WERI-Rb-1 (cell line): Measurements from ENCODE around the gene ZDHHC5.
A peak's percentile ranks its signal among the peaks of the same experiment; 100 is the strongest.

Experiments used
- DNase-seq: peaks from one replicate; pipeline ENCODE4 v3.0.0-alpha.2; 2020
- H3K27ac ChIP-seq: fragments of 250-450 bp; sonication (Bioruptor Pico); 2 replicates; pipeline ENCODE4 v1.5.1; 2020; ENCODE audit warnings: mild to moderate bottlenecking, moderate library complexity
- H3K27me3 ChIP-seq: fragments of 250-450 bp; sonication (Bioruptor Pico); 2 replicates; pipeline ENCODE4 v1.5.1; 2021; ENCODE audit warnings: mild to moderate bottlenecking, low read depth, moderate library complexity; ENCODE audit not compliant: insufficient read depth, severe bottlenecking
- H3K36me3 ChIP-seq: fragments of 250-450 bp; sonication (Bioruptor Pico); 2 replicates; pipeline ENCODE4 v1.5.1; 2020; ENCODE audit warnings: mild to moderate bottlenecking, moderate library complexity
- H3K4me3 ChIP-seq: 2 replicates; pipeline ENCODE4 v1.5.1; 2011; ENCODE audit warnings: low read depth, mild to moderate bottlenecking, control low read depth, low read length
- H3K9me3 ChIP-seq: fragments of 250-450 bp; sonication (Bioruptor Pico); 2 replicates; pipeline ENCODE4 v1.5.1; 2021; ENCODE audit warnings: mild to moderate bottlenecking, moderate library complexity; ENCODE audit not compliant: severe bottlenecking
- TF ChIP-seq, protein P1 (sequence below): IDR thresholded peaks from 2 replicates; pipeline ENCODE4 v1.5.1; 2011; ENCODE audit warnings: low read depth, mild to moderate bottlenecking, control low read depth, inconsistent platforms, low read length

The ZDHHC5 gene

DNA sequence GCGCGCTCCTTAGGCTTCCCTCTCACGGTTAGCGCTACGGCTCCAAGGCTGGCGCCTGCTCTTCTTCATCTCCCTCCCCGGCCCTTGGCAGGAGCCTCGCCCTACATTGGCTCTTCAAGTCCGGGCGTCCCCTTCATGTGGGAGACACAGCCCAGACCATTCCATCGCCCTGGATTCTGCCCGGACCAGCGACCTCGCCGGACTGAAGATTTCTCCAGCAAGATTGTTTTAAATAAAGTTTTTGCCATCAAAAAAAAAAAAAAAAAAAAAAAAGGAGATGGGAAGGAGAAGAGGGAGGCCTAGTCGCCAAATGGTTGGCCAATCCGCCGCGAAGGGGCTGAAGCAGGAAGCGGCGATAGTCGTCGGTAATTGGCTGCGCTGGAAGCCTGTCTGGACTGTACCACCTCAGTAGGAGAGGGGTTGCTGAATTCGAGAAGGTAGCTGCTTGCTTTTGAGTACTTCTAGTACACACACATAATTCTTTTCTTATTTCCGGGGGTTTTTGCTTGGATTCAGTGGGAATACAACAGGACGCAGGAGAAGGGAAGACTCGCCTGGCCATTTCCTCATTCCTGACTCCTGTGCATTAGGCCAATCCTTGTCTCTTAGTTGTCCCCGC is 688 bp upstream of the ZDHHC5 start:
- TF ChIP-seq, protein P1, sequence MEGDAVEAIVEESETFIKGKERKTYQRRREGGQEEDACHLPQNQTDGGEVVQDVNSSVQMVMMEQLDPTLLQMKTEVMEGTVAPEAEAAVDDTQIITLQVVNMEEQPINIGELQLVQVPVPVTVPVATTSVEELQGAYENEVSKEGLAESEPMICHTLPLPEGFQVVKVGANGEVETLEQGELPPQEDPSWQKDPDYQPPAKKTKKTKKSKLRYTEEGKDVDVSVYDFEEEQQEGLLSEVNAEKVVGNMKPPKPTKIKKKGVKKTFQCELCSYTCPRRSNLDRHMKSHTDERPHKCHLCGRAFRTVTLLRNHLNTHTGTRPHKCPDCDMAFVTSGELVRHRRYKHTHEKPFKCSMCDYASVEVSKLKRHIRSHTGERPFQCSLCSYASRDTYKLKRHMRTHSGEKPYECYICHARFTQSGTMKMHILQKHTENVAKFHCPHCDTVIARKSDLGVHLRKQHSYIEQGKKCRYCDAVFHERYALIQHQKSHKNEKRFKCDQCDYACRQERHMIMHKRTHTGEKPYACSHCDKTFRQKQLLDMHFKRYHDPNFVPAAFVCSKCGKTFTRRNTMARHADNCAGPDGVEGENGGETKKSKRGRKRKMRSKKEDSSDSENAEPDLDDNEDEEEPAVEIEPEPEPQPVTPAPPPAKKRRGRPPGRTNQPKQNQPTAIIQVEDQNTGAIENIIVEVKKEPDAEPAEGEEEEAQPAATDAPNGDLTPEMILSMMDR, result no peak

DNA sequence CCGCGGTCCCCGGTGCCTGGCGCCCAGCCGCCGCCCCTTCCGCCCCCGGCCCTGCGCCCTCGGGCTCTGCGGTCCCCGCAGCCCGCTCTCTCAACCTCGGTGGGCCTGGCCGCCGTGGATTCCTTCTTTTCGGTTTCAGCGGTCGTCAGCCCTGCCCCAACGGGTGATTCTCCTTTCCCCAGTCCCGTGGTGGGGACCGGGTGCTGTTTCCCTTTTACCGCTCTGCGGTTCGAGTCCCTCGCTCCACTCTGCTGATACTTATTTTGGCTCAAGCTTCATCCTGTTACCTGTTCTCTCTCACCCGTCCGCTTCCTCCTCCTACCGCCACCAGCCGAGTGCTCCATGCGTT is 494 bp downstream of the ZDHHC5 start:
- peak overlapping the region; percentile 85 for H3K4me3 ChIP-seq
- H3K27me3 ChIP-seq, result no peaks in the 10 kb centered on the region
- no peaks in the 10 kb centered on the region for H3K9me3 ChIP-seq
- H3K36me3 ChIP-seq, result peaks cover 26% of the 10 kb centered on the region
- DNase-seq, result no peak
- TF ChIP-seq, protein P1, result no peak
- H3K27ac ChIP-seq, result peak overlapping the region; percentile 100

More for the DNA sequence above, 688 bp upstream of the ZDHHC5 start:
- H3K36me3 ChIP-seq, result peaks cover 18% of the 10 kb centered on the region
- DNase-seq, result peak; percentile 96
- no peaks in the 10 kb centered on the region for H3K9me3 ChIP-seq
- H3K27me3 ChIP-seq, result no peaks in the 10 kb centered on the region
- peak overlapping the region; percentile 100 for H3K27ac ChIP-seq
- H3K4me3 ChIP-seq, result peak overlapping the region; percentile 85

DNA sequence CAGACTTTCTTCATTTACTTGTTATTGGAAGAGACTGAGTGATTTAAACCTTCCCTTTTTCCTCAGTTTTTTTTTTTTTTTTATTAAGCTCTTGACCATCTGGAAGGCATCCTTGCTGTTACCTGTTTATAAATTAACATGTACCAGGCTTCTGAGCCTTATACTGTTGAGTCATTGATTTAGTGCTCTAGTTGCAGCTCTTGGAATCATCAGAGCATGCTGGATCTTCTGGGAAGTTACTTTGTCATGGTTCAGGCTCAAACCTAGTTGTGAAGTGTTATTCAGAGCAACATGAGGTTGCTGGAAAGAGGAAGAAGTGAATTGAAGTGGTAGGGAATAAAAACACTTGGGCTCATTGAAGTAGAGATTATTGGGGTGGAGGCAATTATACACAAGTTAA is 6.3 kb downstream of the ZDHHC5 start:
- Histone ChIP-seq H3K36me3 (peaks cover 38% of the 10 kb centered on the region), H3K9me3 (no peaks in the 10 kb centered on the region), H3K27me3 (no peaks in the 10 kb centered on the region), H3K4me3 (no peak overlapping the region), H3K27ac (no peak overlapping the region; the same call in 1 of the 2 replicates)
- TF ChIP-seq, protein P1, result no peak
- DNase-seq, result no peak

DNA sequence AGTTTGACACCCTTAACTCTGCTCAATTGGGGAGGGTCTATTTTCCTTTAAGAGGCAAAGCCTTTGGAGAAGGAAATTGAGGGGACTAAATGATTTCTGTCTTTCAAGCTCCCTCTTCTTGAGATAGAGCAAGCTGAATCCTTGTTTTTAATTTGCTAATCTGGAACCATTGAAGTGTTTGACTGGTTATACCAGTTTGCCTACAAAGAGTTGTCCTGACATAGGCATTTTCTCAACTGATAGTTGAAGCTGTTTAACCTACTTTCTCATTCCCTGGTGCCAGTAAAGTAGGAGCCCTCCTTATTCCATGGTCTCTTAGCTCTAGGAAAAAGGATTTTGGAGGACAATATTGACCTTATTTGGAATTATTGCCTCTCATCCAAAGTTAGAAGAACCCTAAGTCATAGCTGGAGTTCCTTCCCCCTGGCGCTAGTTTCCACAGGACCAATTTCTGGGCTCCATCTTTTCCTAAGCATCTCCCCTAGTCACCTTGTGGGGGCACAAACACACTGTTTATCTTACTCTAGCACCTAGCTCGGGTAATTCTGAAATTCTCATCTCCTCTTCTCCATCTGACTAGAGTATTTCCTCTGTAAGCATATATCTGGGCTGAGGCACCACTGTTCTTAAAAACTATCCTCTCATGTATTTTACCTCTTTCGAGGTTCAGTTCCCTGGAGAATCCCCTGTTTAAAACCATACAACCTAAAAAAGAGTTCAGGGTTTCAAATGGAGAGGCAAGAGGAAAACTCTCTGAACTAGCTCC is 7.4 kb downstream of the ZDHHC5 start:
- TF ChIP-seq, protein P1, result no peak
- Histone ChIP-seq H3K27me3 (no peaks in the 10 kb centered on the region), H3K9me3 (no peaks in the 10 kb centered on the region), H3K27ac (no peak overlapping the region), H3K36me3 (peaks cover 38% of the 10 kb centered on the region), H3K4me3 (no peak overlapping the region)
- no peak for DNase-seq

DNA sequence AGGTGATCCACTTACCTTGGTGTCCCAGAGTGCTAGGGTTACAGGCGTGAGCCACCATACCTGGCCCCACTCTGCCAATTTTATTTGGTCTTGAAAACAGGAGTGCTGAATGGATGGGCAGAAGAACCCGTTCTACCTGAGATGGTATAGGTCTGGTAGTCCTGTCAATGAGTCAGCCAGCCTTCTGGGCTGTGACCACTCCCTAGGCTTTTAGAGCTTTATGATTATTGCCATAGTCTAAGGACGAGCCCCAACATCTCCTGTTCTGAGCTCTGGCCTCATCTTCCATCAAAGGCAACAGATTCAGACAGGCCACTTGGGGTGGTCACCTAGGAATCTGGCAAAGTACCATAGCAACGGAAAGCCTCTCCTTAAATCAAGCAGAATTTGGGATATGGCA is 11.5 kb downstream of the ZDHHC5 start:
- Histone ChIP-seq H3K9me3 (no peaks in the 10 kb centered on the region), H3K27ac (no peak overlapping the region; the same call in 1 of the 2 replicates), H3K36me3 (peaks cover 34% of the 10 kb centered on the region), H3K4me3 (no peak overlapping the region), H3K27me3 (no peaks in the 10 kb centered on the region)
- no peak for DNase-seq
- TF ChIP-seq, protein P1, result no peak
